Measurements from ENCODE around the gene OR13C3. TPM values are rescaled to one million over a fixed set of nuclear protein-coding genes. Genes with fewer than 3 reads are reported as not detected.

OR13C3 gene
- total RNA-seq, 1 donor from 2014 or later, result not detected

- TF ChIP-seq, protein P1, sequence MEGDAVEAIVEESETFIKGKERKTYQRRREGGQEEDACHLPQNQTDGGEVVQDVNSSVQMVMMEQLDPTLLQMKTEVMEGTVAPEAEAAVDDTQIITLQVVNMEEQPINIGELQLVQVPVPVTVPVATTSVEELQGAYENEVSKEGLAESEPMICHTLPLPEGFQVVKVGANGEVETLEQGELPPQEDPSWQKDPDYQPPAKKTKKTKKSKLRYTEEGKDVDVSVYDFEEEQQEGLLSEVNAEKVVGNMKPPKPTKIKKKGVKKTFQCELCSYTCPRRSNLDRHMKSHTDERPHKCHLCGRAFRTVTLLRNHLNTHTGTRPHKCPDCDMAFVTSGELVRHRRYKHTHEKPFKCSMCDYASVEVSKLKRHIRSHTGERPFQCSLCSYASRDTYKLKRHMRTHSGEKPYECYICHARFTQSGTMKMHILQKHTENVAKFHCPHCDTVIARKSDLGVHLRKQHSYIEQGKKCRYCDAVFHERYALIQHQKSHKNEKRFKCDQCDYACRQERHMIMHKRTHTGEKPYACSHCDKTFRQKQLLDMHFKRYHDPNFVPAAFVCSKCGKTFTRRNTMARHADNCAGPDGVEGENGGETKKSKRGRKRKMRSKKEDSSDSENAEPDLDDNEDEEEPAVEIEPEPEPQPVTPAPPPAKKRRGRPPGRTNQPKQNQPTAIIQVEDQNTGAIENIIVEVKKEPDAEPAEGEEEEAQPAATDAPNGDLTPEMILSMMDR (conservative IDR thresholded peaks at IDR 0.05; ENCODE audit: low read depth, low read length), result no peak
- no peak for DNase-seq (ENCODE audit: low read depth)
- H3K4me3 ChIP-seq (ENCODE audit: low read depth, low read length), result no peak overlapping the region
These were observed 21.8 kb downstream of the OR13C3 start for GRCh38 chr9:104514901-104515300.

- DNase-seq (ENCODE audit: low read depth), result no peak
- no peak overlapping the region for H3K4me3 ChIP-seq (ENCODE audit: low read depth, low read length)
- TF ChIP-seq, protein P1 (conservative IDR thresholded peaks at IDR 0.05; ENCODE audit: low read depth, low read length), result no peak
These were observed 30.1 kb downstream of the OR13C3 start for GRCh38 chr9:104506565-104506964.

DNA sequence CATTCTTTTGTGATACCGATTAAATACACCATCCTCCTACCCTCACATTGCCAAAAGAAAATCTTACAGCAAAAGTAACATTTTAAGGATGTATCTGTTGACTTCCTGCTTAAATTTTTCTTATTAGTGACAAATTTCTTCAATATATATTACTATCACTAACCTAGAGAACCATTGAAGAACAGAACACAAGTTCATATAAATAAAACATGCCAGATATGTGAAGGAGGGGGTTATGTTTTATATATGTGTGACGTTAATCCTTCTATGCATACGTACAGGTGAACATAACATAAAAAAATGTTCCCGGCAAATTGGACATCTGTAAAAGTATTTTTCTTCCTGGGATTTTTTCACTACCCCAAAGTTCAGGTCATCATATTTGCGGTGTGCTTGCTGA, 32.7 kb downstream of the OR13C3 start, which contains the start of gene OR13F1:
TSS of gene OR13F1 (plus strand) at position 301 of the 400 bp plus-strand sequence. CDS start at position 301, 0 bp downstream.
- TF ChIP-seq, protein P1 (conservative IDR thresholded peaks at IDR 0.05; ENCODE audit: low read depth, low read length), result no peak
- DNase-seq (ENCODE audit: low read depth), result no peak
- H3K4me3 ChIP-seq (ENCODE audit: low read depth, low read length), result no peak within 1 kb of the TSS

DNA sequence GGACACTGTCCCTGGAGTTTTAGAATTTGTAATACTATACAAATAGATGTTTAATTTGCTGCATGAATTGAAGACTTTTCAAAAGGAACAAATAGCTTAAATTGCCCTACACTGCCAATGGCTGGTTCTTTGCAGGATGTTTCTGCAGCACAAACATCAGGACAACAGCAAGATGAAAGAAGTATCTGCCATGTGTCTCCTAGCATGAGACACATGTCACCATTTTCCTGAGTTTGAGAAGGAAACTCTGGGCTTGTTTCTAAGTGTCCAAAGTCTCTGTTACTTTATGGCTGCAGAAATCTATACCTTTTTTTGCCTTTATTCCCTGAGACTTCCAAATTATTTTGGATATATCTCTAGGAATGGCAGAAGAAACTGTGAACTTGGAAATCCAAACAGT, 33.2 kb downstream of the OR13C3 start:
- H3K4me3 ChIP-seq (ENCODE audit: low read depth, low read length), result no peak overlapping the region
- DNase-seq (ENCODE audit: low read depth), result no peak
- TF ChIP-seq, protein P1 (conservative IDR thresholded peaks at IDR 0.05; ENCODE audit: low read depth, low read length), result no peak

GRCh38 chr9:104494808-104495207, 41.8 kb downstream of the OR13C3 start:
- DNase-seq (ENCODE audit: low read depth), result no peak
- TF ChIP-seq, protein P1 (conservative IDR thresholded peaks at IDR 0.05; ENCODE audit: low read depth, low read length), result peak; percentile 20

More at GRCh38 chr9:104494808-104495207, 41.8 kb downstream of the OR13C3 start:
- no peak overlapping the region for H3K4me3 ChIP-seq (ENCODE audit: low read depth, low read length)

Other genes with a start within 250 kb of the OR13C3 start
- not detected in 2 replicates for gene OR13F1, start 32.6 kb downstream of the OR13C3 start, total RNA-seq
- not detected in 2 replicates for gene OR13C4, start 9.6 kb downstream of the OR13C3 start, total RNA-seq
- gene OR13C8, start 32.3 kb upstream of the OR13C3 start, total RNA-seq, result not detected in 2 replicates
- not detected in 2 replicates for gene OR13C5, start 62.6 kb upstream of the OR13C3 start, total RNA-seq
- not detected in 2 replicates for gene OR13C2, start 68.8 kb upstream of the OR13C3 start, total RNA-seq
- not detected in 2 replicates for gene OR13C9, start 81.3 kb upstream of the OR13C3 start, total RNA-seq
- gene OR13D1, start 157.7 kb upstream of the OR13C3 start, total RNA-seq, result not detected in 2 replicates
- 34.4 and 34.7 TPM in 2 replicates for gene NIPSNAP3A, start 210.8 kb upstream of the OR13C3 start, total RNA-seq
- 0.58 TPM in 1 of 2 replicates, not detected in the other for gene NIPSNAP3B, start 227.3 kb upstream of the OR13C3 start, total RNA-seq

Data from epithelial cell of proximal tubule (primary cell).